H9 (cell line): ENCODE data around the gene ST6GAL1. TPM values are rescaled to one million over a fixed set of nuclear protein-coding genes. Genes with fewer than 3 reads are reported as not detected.

Experiments
- DNase-seq: peaks from one replicate; pipeline ENCODE4 v3.0.0-alpha.2; 2017
- H2AFZ ChIP-seq: one replicate; pipeline ENCODE4 v1.6.1; 2013; ENCODE audit warnings: mild to moderate bottlenecking, low read length, control low read depth, moderate library complexity
- H2AK5ac ChIP-seq: 2 replicates; pipeline ENCODE4 v1.6.1; 2013; ENCODE audit warnings: low read length, control low read depth, mixed read lengths; ENCODE audit not compliant: insufficient read length
- H2BK120ac ChIP-seq: one replicate; pipeline ENCODE4 v1.6.1; 2013; ENCODE audit warnings: low read depth, mild to moderate bottlenecking, low read length, control low read depth, inconsistent platforms; ENCODE audit not compliant: poor library complexity, severe bottlenecking
- H2BK12ac ChIP-seq: 2 replicates; pipeline ENCODE4 v1.6.1; 2013; ENCODE audit warnings: low read length, control low read depth, mixed read lengths, low read depth; ENCODE audit not compliant: insufficient read length
- H2BK15ac ChIP-seq: 2 replicates; pipeline ENCODE4 v1.6.1; 2013; ENCODE audit warnings: low read depth, low read length, control low read depth
- H2BK20ac ChIP-seq: one replicate; pipeline ENCODE4 v1.6.1; 2013; ENCODE audit warnings: low read depth, mild to moderate bottlenecking, low read length, control low read depth, inconsistent platforms; ENCODE audit not compliant: poor library complexity, severe bottlenecking
- H2BK5ac ChIP-seq: 2 replicates; pipeline ENCODE4 v1.6.1; 2013; ENCODE audit warnings: low read length, control low read depth, mixed read lengths; ENCODE audit not compliant: insufficient read length
- H3K14ac ChIP-seq: 2 replicates; pipeline ENCODE4 v1.6.1; 2013; ENCODE audit warnings: low read length, control low read depth; ENCODE audit not compliant: insufficient read depth
- H3K18ac ChIP-seq: 2 replicates; pipeline ENCODE4 v1.6.1; 2013; ENCODE audit warnings: low read depth, mild to moderate bottlenecking, mixed read lengths, low read length, control low read depth; ENCODE audit not compliant: insufficient read length
- H3K23ac ChIP-seq: 2 replicates; pipeline ENCODE4 v1.6.1; 2013; ENCODE audit warnings: low read length, control low read depth, mixed read lengths, low read depth; ENCODE audit not compliant: insufficient read length
- H3K23me2 ChIP-seq: 2 replicates; pipeline ENCODE4 v1.6.1; 2013; ENCODE audit warnings: low read depth, mild to moderate bottlenecking, mixed read lengths, low read length, control low read depth; ENCODE audit not compliant: insufficient read length, poor library complexity, severe bottlenecking
- H3K27ac ChIP-seq: 2 replicates; pipeline ENCODE4 v1.5.1; 2013; ENCODE audit warnings: low read length, control low read depth, mixed read lengths, low read depth; ENCODE audit not compliant: insufficient read length
- H3K27me3 ChIP-seq: 2 replicates; pipeline ENCODE4 v1.6.1; 2013; ENCODE audit warnings: low read length, control low read depth, inconsistent platforms; ENCODE audit not compliant: insufficient read depth
- H3K4ac ChIP-seq: 2 replicates; pipeline ENCODE4 v1.6.1; 2013; ENCODE audit warnings: low read depth, mild to moderate bottlenecking, control low read depth, inconsistent platforms, low read length, moderate library complexity
- H3K4me1 ChIP-seq: 2 replicates; pipeline ENCODE4 v1.6.1; 2013; ENCODE audit warnings: low read length, control low read depth, inconsistent platforms; ENCODE audit not compliant: insufficient read depth
- H3K4me2 ChIP-seq: 2 replicates; pipeline ENCODE4 v1.6.1; 2013; ENCODE audit warnings: low read length, control low read depth, mixed read lengths; ENCODE audit not compliant: insufficient read length, insufficient read depth
- H3K56ac ChIP-seq: 2 replicates; pipeline ENCODE4 v1.6.1; 2013; ENCODE audit warnings: low read depth, mild to moderate bottlenecking, mixed read lengths, low read length, control low read depth; ENCODE audit not compliant: insufficient read length
- H3K79me1 ChIP-seq: 2 replicates; pipeline ENCODE4 v1.6.1; 2013; ENCODE audit warnings: low read depth, mild to moderate bottlenecking, moderate library complexity, low read length, control low read depth, inconsistent platforms; ENCODE audit not compliant: insufficient read depth, poor library complexity, severe bottlenecking
- H3K79me2 ChIP-seq: 2 replicates; pipeline ENCODE4 v1.6.1; 2013; ENCODE audit warnings: low read length, control low read depth, inconsistent platforms; ENCODE audit not compliant: insufficient read depth
- H3K9ac ChIP-seq: 2 replicates; pipeline ENCODE4 v1.6.1; 2013; ENCODE audit warnings: low read length, control low read depth, mixed read lengths; ENCODE audit not compliant: insufficient read length; ENCODE audit errors: extremely low read depth
- H3K9me3 ChIP-seq: one replicate; pipeline ENCODE4 v1.6.1; 2013; ENCODE audit warnings: low read depth, low read length, inconsistent platforms; ENCODE audit not compliant: control insufficient read depth
- H3T11ph ChIP-seq: one replicate; pipeline ENCODE4 v1.6.1; 2013; ENCODE audit warnings: mild to moderate bottlenecking, low read length, control low read depth, inconsistent platforms
- H4K20me1 ChIP-seq: one replicate; pipeline ENCODE4 v1.6.1; 2013; ENCODE audit not compliant: control insufficient read depth, insufficient read length, insufficient read depth
- H4K5ac ChIP-seq: 2 replicates; pipeline ENCODE4 v1.6.1; 2013; ENCODE audit warnings: low read depth, mild to moderate bottlenecking, mixed read lengths, low read length, control low read depth; ENCODE audit not compliant: insufficient read length
- H4K8ac ChIP-seq: replicated peaks from 2 replicates; pipeline ENCODE4 v1.6.1; 2013; ENCODE audit warnings: low read length, control low read depth, mixed read lengths, low read depth; ENCODE audit not compliant: insufficient read length
- H4K91ac ChIP-seq: 2 replicates; pipeline ENCODE4 v1.6.1; 2013; ENCODE audit warnings: low read depth, mild to moderate bottlenecking, moderate library complexity, mixed read lengths, low read length, control low read depth; ENCODE audit not compliant: insufficient read length
- H3K27ac Mint-ChIP-seq, 3 experiments: 2 replicates in 2 of 3; 3 replicates in 1 of 3; pipeline ENCODE4 v1.8.0; 2020 to 2021; ENCODE audit warnings: mixed read lengths in 3 of 3, mild to moderate bottlenecking in 1 of 3, moderate library complexity in 1 of 3
- H3K27me3 Mint-ChIP-seq: 2 replicates; pipeline ENCODE4 v1.8.0; 2021; ENCODE audit warnings: low read depth, mild to moderate bottlenecking, moderate library complexity, mixed read lengths
- H3K36me3 Mint-ChIP-seq, 3 experiments: 2 replicates in 2 of 3; 3 replicates in 1 of 3; pipeline ENCODE4 v1.8.0; 2020 to 2021; ENCODE audit warnings: low read depth in 3 of 3, mixed read lengths in 3 of 3; ENCODE audit not compliant: insufficient read depth in 1 of 3
- H3K4me1 Mint-ChIP-seq, 2 experiments: 2 replicates each; pipeline ENCODE4 v1.8.0; 2020; ENCODE audit warnings: mixed read lengths in 2 of 2
- H3K4me3 Mint-ChIP-seq, 2 experiments: 2 replicates in 1 of 2; 3 replicates in 1 of 2; pipeline ENCODE4 v1.8.0; 2020 to 2021; ENCODE audit warnings: mild to moderate bottlenecking in 2 of 2, mixed read lengths in 2 of 2, moderate library complexity in 1 of 2
- H3K9me3 Mint-ChIP-seq, 2 experiments: 2 replicates in 1 of 2; 3 replicates in 1 of 2; pipeline ENCODE4 v1.8.0; 2020; ENCODE audit warnings: mild to moderate bottlenecking in 2 of 2, mixed read lengths in 2 of 2, moderate library complexity in 1 of 2
- WGBS: extraction: QIAGEN DNeasy Blood & Tissue Kit; methylation state at CpG from one replicate; pipeline ENCODE4 v1.1.7; 2013; ENCODE audit warnings: missing lambda C conversion rate, low lambda C conversion rate, mixed read lengths; ENCODE audit not compliant: insufficient read length; ENCODE audit errors: extremely low coverage; 5-methylcytosine and 5-hydroxymethylcytosine counted together
- total RNA-seq: library from RNA; stranded (reverse); gene quantifications from 2 replicates; pipeline ENCODE4 v1.2.1, GENCODE V29; 2021
- TF ChIP-seq, protein P1 (sequence below): fragments of 200-600 bp; sonication (generic); conservative IDR thresholded peaks from 3 replicates; pipeline ENCODE4 v1.8.0; 2021; ENCODE audit warnings: antibody characterized with exemption, mild to moderate bottlenecking

ST6GAL1 gene
- total RNA-seq, 1 experiment from 2014 or later, result 139 TPM

GRCh38 chr3:186921578-186921977 lies 8.7 kb upstream of the ST6GAL1 start:
- Mint-ChIP-seq H3K4me1 (peaks cover 0 to 10% of the 10 kb centered on the region in 2 experiments; a peak in 2 of 4 replicates), H3K4me3 (no peak overlapping the region; a peak in 1 of 5 replicates), H3K27ac (no peak overlapping the region), H3K27me3 (peaks cover 1% of the 10 kb centered on the region), H3K9me3 (no peaks in the 10 kb centered on the region), H3K36me3 (no peaks in the 10 kb centered on the region)
- Histone ChIP-seq H4K91ac (no peak overlapping the region), H2BK5ac (no peak overlapping the region), H2BK120ac (no peak overlapping the region), H3K79me2 (no peaks in the 10 kb centered on the region), H3K4me1 (no peaks in the 10 kb centered on the region), H3K56ac (no peak overlapping the region), H3K27ac (no peak overlapping the region), H4K20me1 (no peaks in the 10 kb centered on the region), H3K9ac (no peak overlapping the region), H3K14ac (no peak overlapping the region), H3K23me2 (no peaks in the 10 kb centered on the region), H4K8ac (no peak overlapping the region), H2AFZ (no peak overlapping the region), H3K18ac (no peak overlapping the region), H3K27me3 (no peaks in the 10 kb centered on the region), H3K4ac (no peak overlapping the region), H3T11ph (no peak overlapping the region), H2BK15ac (no peak overlapping the region), H3K9me3 (no peaks in the 10 kb centered on the region), H3K79me1 (no peaks in the 10 kb centered on the region), H3K4me2 (no peak overlapping the region), H2BK12ac (no peak overlapping the region), H2BK20ac (no peak overlapping the region), H4K5ac (no peak overlapping the region), H2AK5ac (no peak overlapping the region), H3K23ac (no peak overlapping the region)
- WGBS, result no CpG with 5 or more reads among the region's 3 CpGs
- TF ChIP-seq, protein P1, sequence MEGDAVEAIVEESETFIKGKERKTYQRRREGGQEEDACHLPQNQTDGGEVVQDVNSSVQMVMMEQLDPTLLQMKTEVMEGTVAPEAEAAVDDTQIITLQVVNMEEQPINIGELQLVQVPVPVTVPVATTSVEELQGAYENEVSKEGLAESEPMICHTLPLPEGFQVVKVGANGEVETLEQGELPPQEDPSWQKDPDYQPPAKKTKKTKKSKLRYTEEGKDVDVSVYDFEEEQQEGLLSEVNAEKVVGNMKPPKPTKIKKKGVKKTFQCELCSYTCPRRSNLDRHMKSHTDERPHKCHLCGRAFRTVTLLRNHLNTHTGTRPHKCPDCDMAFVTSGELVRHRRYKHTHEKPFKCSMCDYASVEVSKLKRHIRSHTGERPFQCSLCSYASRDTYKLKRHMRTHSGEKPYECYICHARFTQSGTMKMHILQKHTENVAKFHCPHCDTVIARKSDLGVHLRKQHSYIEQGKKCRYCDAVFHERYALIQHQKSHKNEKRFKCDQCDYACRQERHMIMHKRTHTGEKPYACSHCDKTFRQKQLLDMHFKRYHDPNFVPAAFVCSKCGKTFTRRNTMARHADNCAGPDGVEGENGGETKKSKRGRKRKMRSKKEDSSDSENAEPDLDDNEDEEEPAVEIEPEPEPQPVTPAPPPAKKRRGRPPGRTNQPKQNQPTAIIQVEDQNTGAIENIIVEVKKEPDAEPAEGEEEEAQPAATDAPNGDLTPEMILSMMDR, result no peak
- no peak for DNase-seq
